Activated CD8-positive, alpha-beta memory T cell treated with anti-CD3 and anti-CD28 coated beads, Interleukin-2, amount 50 U/mL, for 48 hours (primary cell): ENCODE measurements around the gene PSME1.
"Not testable (repeated sequence)": the region's sequence is repeated elsewhere in the genome, so short reads cannot be mapped to it uniquely, and the experiment has no call there.

Experiments
- DNase-seq: peaks from one replicate; pipeline ENCODE4 v3.0.0-alpha.2; 2020

PSME1 gene

GRCh38 chr14:24105609-24106239, 30.3 kb upstream of the PSME1 start:
- DNase-seq = not testable (repeated sequence)

GRCh38 chr14:24106672-24107271, 29.2 kb upstream of the PSME1 start:
- no peak for DNase-seq

GRCh38 chr14:24108336-24108874, 27.6 kb upstream of the PSME1 start:
- DNase-seq = no peak

- no peak for DNase-seq
Measured at GRCh38 chr14:24110060-24110459, 25.9 kb upstream of the PSME1 start.

- DNase-seq = no peak
Measured at GRCh38 chr14:24110523-24110922, 25.5 kb upstream of the PSME1 start.

GRCh38 chr14:24113379-24113800, 22.6 kb upstream of the PSME1 start:
- no peak for DNase-seq

- DNase-seq = peak; percentile 90
Measured at GRCh38 chr14:24113801-24114531, 22.0 kb upstream of the PSME1 start.

GRCh38 chr14:24114532-24115421, 21.2 kb upstream of the PSME1 start, which contains the start of the genes DCAF11 and NRL:
Gene DCAF11 (plus strand): TSS chr14:24114777. CDS start chr14:24115595, 818 bp downstream.
Gene NRL (minus strand): TSS chr14:24114949. CDS start chr14:24082848, 32,101 bp downstream.
- peak; percentile 99 for DNase-seq

GRCh38 chr14:24115422-24116127, 20.4 kb upstream of the PSME1 start:
- DNase-seq = no peak

- DNase-seq = no peak
Measured at GRCh38 chr14:24116128-24116814, 19.7 kb upstream of the PSME1 start.

- DNase-seq = no peak
Measured at GRCh38 chr14:24117179-24117578, 18.8 kb upstream of the PSME1 start.

- DNase-seq = no peak
Measured at GRCh38 chr14:24119691-24120090, 16.3 kb upstream of the PSME1 start.

- DNase-seq = no peak
Measured at GRCh38 chr14:24121210-24121609, 14.8 kb upstream of the PSME1 start.

GRCh38 chr14:24122416-24122815, 13.6 kb upstream of the PSME1 start:
- DNase-seq = no peak

GRCh38 chr14:24122898-24123297, 13.1 kb upstream of the PSME1 start:
- DNase-seq = no peak

GRCh38 chr14:24123424-24124417, 12.3 kb upstream of the PSME1 start:
- no peak for DNase-seq

- no peak for DNase-seq
Measured at GRCh38 chr14:24126939-24127338, 9.1 kb upstream of the PSME1 start.

GRCh38 chr14:24127673-24128072, 8.3 kb upstream of the PSME1 start:
- no peak for DNase-seq

- DNase-seq = no peak
Measured at GRCh38 chr14:24129410-24129998, 6.5 kb upstream of the PSME1 start.

GRCh38 chr14:24130380-24130716, 5.6 kb upstream of the PSME1 start, which contains the start of gene FITM1:
Gene FITM1 (plus strand): TSS chr14:24130659. CDS start chr14:24131564, 905 bp downstream.
- DNase-seq = no peak
